Measurements from ENCODE around the gene IGDCC3.

DNA sequence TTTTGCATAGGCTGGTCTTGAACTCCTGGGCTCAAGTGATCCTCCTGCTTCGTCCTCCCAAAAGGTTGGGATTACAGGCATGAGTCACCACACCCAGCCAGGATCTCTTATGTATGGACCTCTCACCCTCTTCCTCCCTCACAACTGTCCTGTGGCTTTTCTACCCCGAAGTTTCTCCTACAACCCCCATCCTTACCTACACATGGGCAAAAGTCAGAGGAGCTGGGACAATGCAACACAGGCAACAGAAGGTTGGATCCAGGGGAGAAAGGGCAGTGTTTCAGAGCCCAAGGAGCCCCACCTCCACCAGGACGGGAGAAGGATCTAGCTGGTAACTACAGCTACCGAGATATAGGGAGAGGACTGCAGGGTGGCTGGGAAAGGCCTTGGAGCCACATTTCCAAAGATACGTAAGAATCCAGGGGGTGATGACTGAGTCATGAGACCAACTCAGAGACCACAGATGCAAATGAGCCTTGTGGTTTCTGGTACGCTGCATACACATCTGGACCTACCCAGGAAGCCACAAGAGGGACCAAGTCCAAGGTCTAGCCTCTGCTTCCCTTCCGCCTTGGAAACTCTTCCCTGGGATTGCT is 31.3 kb upstream of the IGDCC3 start:
- TF ChIP-seq TAF1 (IDR thresholded peaks at IDR 0.05; ENCODE audit: low read depth, low read length): no peak
- TF ChIP-seq POLR2A (IDR thresholded peaks at IDR 0.05; ENCODE audit: control extremely low read depth in 1 of 2, low read depth in 2 of 2, low read length in 2 of 2): no peak
- no peak for TF ChIP-seq POLR2AphosphoS5 (IDR thresholded peaks at IDR 0.05; ENCODE audit: low read depth, low read length)
- no peak for TF ChIP-seq EZH2 (IDR thresholded peaks at IDR 0.05; ENCODE audit: low read depth, low read length, severe bottlenecking)
- no peak for TF ChIP-seq EP300 (IDR thresholded peaks at IDR 0.05; ENCODE audit: borderline replicate concordance in 1 of 2, low read depth in 2 of 2, low read length in 2 of 2)
- TF ChIP-seq BRCA1 (IDR thresholded peaks at IDR 0.05; ENCODE audit: low read depth, low read length): no peak
- no peak for TF ChIP-seq PHF8 (conservative IDR thresholded peaks at IDR 0.05; ENCODE audit: low read depth, low read length)
- TF ChIP-seq, protein P1, sequence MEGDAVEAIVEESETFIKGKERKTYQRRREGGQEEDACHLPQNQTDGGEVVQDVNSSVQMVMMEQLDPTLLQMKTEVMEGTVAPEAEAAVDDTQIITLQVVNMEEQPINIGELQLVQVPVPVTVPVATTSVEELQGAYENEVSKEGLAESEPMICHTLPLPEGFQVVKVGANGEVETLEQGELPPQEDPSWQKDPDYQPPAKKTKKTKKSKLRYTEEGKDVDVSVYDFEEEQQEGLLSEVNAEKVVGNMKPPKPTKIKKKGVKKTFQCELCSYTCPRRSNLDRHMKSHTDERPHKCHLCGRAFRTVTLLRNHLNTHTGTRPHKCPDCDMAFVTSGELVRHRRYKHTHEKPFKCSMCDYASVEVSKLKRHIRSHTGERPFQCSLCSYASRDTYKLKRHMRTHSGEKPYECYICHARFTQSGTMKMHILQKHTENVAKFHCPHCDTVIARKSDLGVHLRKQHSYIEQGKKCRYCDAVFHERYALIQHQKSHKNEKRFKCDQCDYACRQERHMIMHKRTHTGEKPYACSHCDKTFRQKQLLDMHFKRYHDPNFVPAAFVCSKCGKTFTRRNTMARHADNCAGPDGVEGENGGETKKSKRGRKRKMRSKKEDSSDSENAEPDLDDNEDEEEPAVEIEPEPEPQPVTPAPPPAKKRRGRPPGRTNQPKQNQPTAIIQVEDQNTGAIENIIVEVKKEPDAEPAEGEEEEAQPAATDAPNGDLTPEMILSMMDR (IDR thresholded peaks at IDR 0.05; ENCODE audit: control extremely low read depth in 1 of 3, insufficient read depth in 1 of 3, low read depth in 1 of 3, low read length in 3 of 3): no peak
- no peak for TF ChIP-seq KDM1A (IDR thresholded peaks at IDR 0.05; ENCODE audit: borderline replicate concordance, low read length)

Measured in H1 (cell line).